Measurements from ENCODE around the gene OPTC.

DNA sequence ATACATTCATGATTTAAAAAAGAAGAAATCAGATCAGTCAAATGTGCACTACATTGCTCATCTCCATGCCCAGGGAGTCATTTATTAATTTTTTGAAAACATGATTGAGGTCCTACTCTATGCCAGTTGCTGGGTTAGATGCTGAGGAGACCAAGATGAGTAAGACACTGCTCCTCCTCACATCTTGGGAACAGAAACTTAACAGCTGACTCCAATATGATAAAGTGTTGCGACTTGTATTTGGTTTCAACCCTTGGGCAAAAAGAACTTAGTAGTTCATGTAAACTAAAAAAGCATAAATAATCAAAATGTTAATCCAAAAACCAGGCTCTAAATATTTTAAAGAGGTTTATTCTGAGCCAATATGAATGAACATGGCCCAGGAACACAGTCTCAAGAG is 56.9 kb downstream of the OPTC start:
- TF ChIP-seq, protein P1, sequence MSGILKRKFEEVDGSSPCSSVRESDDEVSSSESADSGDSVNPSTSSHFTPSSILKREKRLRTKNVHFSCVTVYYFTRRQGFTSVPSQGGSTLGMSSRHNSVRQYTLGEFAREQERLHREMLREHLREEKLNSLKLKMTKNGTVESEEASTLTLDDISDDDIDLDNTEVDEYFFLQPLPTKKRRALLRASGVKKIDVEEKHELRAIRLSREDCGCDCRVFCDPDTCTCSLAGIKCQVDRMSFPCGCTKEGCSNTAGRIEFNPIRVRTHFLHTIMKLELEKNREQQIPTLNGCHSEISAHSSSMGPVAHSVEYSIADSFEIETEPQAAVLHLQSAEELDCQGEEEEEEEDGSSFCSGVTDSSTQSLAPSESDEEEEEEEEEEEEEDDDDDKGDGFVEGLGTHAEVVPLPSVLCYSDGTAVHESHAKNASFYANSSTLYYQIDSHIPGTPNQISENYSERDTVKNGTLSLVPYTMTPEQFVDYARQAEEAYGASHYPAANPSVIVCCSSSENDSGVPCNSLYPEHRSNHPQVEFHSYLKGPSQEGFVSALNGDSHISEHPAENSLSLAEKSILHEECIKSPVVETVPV (CRISPR knock-in tag; IDR thresholded peaks at IDR 0.05): no peak
- TF ChIP-seq RARB (CRISPR knock-in tag; IDR thresholded peaks at IDR 0.05) (no peak), ESRRG (CRISPR knock-in tag; IDR thresholded peaks at IDR 0.05) (no peak), ZFP3 (CRISPR knock-in tag; IDR thresholded peaks at IDR 0.05) (no peak), GLIS3 (CRISPR knock-in tag; IDR thresholded peaks at IDR 0.05) (no peak), ZFP30 (CRISPR knock-in tag; IDR thresholded peaks at IDR 0.05) (no peak)
- TF ChIP-seq, protein P2, sequence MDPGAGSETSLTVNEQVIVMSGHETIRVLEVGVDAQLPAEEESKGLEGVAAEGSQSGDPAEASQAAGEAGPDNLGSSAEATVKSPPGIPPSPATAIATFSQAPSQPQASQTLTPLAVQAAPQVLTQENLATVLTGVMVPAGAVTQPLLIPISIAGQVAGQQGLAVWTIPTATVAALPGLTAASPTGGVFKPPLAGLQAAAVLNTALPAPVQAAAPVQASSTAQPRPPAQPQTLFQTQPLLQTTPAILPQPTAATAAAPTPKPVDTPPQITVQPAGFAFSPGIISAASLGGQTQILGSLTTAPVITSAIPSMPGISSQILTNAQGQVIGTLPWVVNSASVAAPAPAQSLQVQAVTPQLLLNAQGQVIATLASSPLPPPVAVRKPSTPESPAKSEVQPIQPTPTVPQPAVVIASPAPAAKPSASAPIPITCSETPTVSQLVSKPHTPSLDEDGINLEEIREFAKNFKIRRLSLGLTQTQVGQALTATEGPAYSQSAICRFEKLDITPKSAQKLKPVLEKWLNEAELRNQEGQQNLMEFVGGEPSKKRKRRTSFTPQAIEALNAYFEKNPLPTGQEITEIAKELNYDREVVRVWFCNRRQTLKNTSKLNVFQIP (CRISPR knock-in tag; IDR thresholded peaks at IDR 0.05; ENCODE audit: borderline replicate concordance, low read depth): no peak

All from SK-N-SH treated with all-trans-retinoic acid at 6 μM for 48 hours (cell line).